VCaP (cell line): ENCODE data around the gene CAMTA1.

Experiments
- H3K27ac ChIP-seq: fragments of 450-650 bp; 2 replicates; pipeline ENCODE4 v1.5.1; 2017
- TF ChIP-seq, protein P1 (sequence below): fragments of 450-650 bp; conservative IDR thresholded peaks from 2 replicates; pipeline ENCODE4 v1.5.1; 2017; ENCODE audit warnings: mild to moderate bottlenecking, moderate library complexity

The CAMTA1 gene

DNA sequence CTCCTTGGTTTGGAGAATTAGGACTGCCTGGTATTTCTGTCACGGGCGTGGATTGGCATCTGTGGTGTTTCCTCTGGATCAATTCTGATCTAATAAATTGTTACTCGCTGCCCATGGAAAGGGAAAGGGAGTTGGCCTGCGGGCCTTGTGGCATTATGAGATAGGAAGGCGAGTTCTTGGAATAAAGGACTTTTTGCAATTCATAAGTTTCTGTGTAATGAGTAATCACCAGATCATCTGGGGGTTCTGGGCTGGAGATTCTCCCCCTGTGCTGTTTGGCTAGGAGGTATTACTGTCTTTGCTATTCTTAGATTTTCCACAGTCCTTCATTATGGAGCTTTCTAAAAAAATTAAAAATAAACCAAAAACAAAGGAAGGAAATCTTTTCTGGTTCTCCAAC lies 315.9 kb downstream of the CAMTA1 start:
- no peak overlapping the region for H3K27ac ChIP-seq
- TF ChIP-seq, protein P1, sequence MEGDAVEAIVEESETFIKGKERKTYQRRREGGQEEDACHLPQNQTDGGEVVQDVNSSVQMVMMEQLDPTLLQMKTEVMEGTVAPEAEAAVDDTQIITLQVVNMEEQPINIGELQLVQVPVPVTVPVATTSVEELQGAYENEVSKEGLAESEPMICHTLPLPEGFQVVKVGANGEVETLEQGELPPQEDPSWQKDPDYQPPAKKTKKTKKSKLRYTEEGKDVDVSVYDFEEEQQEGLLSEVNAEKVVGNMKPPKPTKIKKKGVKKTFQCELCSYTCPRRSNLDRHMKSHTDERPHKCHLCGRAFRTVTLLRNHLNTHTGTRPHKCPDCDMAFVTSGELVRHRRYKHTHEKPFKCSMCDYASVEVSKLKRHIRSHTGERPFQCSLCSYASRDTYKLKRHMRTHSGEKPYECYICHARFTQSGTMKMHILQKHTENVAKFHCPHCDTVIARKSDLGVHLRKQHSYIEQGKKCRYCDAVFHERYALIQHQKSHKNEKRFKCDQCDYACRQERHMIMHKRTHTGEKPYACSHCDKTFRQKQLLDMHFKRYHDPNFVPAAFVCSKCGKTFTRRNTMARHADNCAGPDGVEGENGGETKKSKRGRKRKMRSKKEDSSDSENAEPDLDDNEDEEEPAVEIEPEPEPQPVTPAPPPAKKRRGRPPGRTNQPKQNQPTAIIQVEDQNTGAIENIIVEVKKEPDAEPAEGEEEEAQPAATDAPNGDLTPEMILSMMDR = no peak

DNA sequence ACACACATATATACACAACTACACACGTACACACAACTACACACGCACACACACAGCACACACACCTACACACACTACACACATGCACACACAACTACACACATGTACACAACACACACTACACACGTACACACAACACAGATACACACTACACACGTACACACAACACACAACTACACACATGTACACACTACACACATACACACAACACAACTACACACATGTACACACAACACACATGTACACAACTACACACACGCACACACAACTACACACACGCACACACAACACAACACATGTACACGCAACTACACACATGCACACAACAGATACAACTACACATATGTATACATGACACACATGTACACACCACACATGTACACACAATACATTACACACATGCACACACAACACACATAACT lies 318.1 kb downstream of the CAMTA1 start:
- no peak overlapping the region for H3K27ac ChIP-seq
- TF ChIP-seq, protein P1 = no peak

DNA sequence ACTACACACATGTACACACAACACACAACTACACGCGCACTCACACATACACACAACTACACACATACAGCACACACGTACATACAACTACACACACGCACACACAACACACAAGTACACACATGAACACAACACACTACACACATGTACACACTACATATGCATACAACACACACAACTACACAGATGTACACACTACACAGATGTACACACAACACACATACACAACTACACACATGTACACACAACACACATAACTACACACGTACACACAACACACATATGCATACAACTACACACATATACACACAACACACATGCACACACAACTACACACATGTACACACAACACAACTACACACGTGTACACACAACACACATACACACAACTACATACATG lies 318.6 kb downstream of the CAMTA1 start:
- TF ChIP-seq, protein P1 = no peak
- H3K27ac ChIP-seq = no peak overlapping the region

DNA sequence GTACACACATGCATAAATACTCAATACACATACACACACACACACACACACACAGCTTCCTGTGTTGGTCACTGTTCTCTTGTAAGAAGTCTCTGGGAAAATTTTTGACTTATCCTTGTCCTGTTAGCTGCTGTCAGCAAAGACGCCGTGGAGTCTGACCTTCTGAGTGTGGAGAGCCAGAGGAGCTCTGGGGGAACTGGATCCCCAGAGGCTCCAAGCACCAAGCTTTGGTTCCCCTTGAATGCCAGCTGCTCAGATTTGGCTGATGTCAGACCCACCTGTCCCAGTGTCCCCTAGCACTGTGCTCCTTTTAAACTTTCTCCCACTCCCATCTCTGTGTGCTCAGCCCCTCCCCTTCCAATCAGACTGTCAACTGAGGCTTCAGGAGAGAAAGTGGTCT lies 319.1 kb downstream of the CAMTA1 start:
- TF ChIP-seq, protein P1 = no peak
- no peak overlapping the region for H3K27ac ChIP-seq

DNA sequence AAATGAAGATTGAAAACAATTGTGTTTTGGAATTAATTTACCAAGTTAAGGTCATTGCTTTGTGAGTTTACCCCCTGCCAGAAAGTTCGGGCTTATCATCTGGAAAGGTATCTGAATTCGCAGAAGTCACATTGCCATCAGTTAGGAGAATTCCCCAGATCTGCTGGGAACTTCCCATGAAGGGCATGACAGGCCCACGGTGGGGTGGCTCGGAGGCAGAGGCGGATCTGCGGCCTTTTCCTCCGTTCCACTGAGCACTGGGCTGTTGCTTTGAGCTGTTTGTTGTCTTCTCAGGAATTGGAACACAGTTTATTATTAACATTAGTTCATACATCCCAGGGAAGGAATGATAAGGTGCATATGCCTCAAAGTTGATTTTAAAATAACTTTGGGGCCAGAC lies 320.0 kb downstream of the CAMTA1 start:
- TF ChIP-seq, protein P1 = no peak
- H3K27ac ChIP-seq = no peak overlapping the region

DNA sequence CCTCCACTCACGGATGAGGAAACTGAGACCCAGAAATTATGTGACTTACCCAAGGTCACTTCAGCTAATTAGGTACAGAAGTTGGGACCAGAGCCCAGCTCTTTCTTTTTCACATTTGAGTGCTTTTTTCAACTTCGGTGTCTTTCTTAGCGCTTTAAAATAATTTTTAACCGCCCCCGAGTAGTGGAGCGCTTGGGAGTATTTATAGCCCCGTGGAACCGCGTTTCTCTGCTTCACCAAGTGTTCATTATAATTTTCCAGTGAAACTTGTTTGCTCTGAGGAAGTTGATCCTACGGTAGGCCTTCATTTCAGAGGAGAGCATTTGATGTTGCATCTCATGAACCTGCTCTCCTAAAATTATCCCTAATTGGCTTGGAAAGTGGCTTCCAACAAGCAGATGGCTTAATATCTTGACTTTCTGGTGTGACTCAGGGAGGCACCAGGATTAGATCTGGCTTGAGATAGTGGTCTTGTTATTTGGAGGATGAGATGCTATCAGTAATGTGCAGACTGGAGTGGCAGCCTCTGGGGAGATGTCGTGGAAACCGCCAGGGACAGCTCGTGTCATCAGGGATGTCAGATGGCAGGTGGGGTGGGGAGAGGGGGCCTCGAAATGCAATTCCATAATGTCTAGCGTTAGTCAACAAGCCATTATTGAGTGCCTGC lies 321.3 kb downstream of the CAMTA1 start:
- H3K27ac ChIP-seq = no peak overlapping the region
- TF ChIP-seq, protein P1 = no peak

DNA sequence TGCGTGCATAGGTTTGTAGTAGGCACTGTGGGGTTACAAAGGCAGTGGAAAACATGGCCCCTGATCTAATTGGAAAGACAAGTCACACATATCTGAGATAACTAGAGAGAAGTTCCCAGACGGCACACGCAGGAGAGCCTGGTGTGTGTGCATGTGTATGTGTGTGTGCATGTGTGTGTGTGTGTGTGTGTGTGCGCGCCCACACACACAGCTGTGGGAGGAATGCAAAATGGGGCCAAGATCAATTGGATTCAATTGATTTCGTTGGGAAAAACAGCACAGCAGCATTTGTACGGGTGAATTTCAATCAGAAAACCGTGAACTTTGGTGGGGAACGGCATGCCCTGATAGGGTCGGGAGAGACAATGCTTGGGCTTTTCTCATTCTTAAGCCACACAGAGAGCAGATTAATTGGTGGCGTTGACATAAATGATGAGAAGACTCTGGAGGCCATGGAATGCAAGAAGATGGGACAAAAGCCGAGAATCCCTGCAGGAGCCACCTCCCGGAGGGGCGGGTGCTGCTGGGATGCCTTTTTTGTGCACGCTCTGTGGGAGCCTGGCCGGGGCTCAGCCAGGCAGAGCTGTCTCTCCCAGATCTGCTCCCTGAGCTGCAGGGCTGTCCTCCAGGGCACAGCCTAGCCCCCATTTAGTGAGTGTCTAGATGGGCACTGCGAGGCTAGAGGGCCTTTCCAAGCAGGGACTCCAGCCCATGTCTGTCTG lies 322.0 kb downstream of the CAMTA1 start:
- TF ChIP-seq, protein P1 = no peak
- H3K27ac ChIP-seq = no peak overlapping the region
